GM12878 (cell line): Measurements from ENCODE around the gene OR4D1. TPM values are rescaled to one million over a fixed set of nuclear protein-coding genes. Genes with fewer than 3 reads are reported as not detected.

Experiments
- ATAC-seq: fragments of 200-7000 bp; cut with Tn5 transposase; 3 replicates; pipeline ENCODE4 v1.9.1; 2020; ENCODE audit warnings: mild to moderate bottlenecking, moderate library complexity
- BruUV-seq: library from RNA; stranded (reverse); fragments of 400-500 nt; replicated peaks from 2 replicates; lab custom pipeline; 2021; lab: Mats Ljungman, UMichigan
- CTCF ChIA-PET: fragments of 300-600 bp; sonication (Branson Sonifier 250); formaldehyde crosslinking; extraction: SDS; loops from one replicate; lab custom pipeline; 2021; ENCODE audit warnings: inconsistent platforms; lab: Yijun Ruan, JAX
- POLR2A ChIA-PET: fragments of 350-600 bp; formaldehyde crosslinking; extraction: SDS; loops from one replicate; lab custom pipeline; 2021; ENCODE audit warnings: inconsistent platforms; lab: Charles Lee
- RAD21 ChIA-PET: fragments of 300-600 bp; sonication (Branson Sonifier 250); formaldehyde crosslinking; loops from one replicate; lab custom pipeline; 2023; ENCODE audit warnings: antibody characterized with exemption; ENCODE audit not compliant: unreplicated experiment; lab: Charles Lee
- SMC1A ChIA-PET: fragments of 300-600 bp; sonication (Branson Sonifier 250); formaldehyde crosslinking; loops from one replicate; lab custom pipeline; 2023; ENCODE audit not compliant: unreplicated experiment, uncharacterized antibody; lab: Charles Lee
- DNase-seq: peaks from one replicate; pipeline ENCODE4 v3.0.0-alpha.2; 2011; ENCODE audit warnings: low read depth, low spot score
- FAIRE-seq: peaks from 3 replicates; lab custom pipeline; 2011; peaks lifted over from hg19 to GRCh38; lab: Jason Lieb, UNC
- H2AFZ ChIP-seq: 2 replicates; pipeline ENCODE4 v1.6.0; 2011; ENCODE audit warnings: low read depth, low read length, control low read depth; ENCODE audit not compliant: control insufficient read depth
- H3K27ac ChIP-seq: 2 replicates; pipeline ENCODE4 v1.5.1; 2011; ENCODE audit warnings: control low read depth; ENCODE audit not compliant: control insufficient read depth, insufficient read depth
- H3K27me3 ChIP-seq, 2 experiments: replicated peaks in 1 of 2; 2 replicates each; pipeline versions ENCODE4 v1.6.0 to v1.6.1; 2011; ENCODE audit warnings: low read length in 1 of 2; ENCODE audit not compliant: control insufficient read depth in 2 of 2, insufficient read depth in 2 of 2
- H3K36me3 ChIP-seq, 2 experiments: 2 replicates each; pipeline ENCODE4 v1.5.1; 2011; ENCODE audit warnings: low read length in 1 of 2; ENCODE audit not compliant: control insufficient read depth in 2 of 2, insufficient read depth in 2 of 2
- H3K4me1 ChIP-seq: 2 replicates; pipeline ENCODE4 v1.6.1; 2011; ENCODE audit warnings: mild to moderate bottlenecking, low read length, moderate library complexity, mixed read lengths; ENCODE audit not compliant: control insufficient read depth, insufficient read depth
- H3K4me2 ChIP-seq: 2 replicates; pipeline ENCODE4 v1.6.0; 2011; ENCODE audit warnings: control low read depth; ENCODE audit not compliant: control insufficient read depth, insufficient read depth
- H3K4me3 ChIP-seq: fragments of 200-600 bp; sonication (generic); 2 replicates; pipeline ENCODE4 v1.5.1; 2016
- H3K79me2 ChIP-seq: 2 replicates; pipeline ENCODE4 v1.6.0; 2011; ENCODE audit warnings: low read length; ENCODE audit not compliant: control insufficient read depth, insufficient read depth
- H3K9ac ChIP-seq: 2 replicates; pipeline ENCODE4 v1.8.0; 2011; ENCODE audit warnings: low read length, control low read depth, mixed read lengths; ENCODE audit not compliant: control insufficient read depth, insufficient read depth
- H3K9me3 ChIP-seq: replicated peaks from 3 replicates; pipeline ENCODE4 v1.5.1; 2011; ENCODE audit warnings: mild to moderate bottlenecking, low read length; ENCODE audit not compliant: control insufficient read depth, insufficient read depth
- H4K20me1 ChIP-seq: 2 replicates; pipeline ENCODE4 v1.6.0; 2011; ENCODE audit not compliant: control insufficient read depth, insufficient read depth
- E2F4 ChIP-seq: IDR thresholded peaks from 2 replicates; pipeline ENCODE4 v1.6.1; 2012; ENCODE audit warnings: low read depth, low read length, improper control_type of control experiment
- KAT2A ChIP-seq: conservative IDR thresholded peaks from 2 replicates; pipeline ENCODE4 v1.6.1; 2011; ENCODE audit warnings: low read depth, low read length; ENCODE audit not compliant: control insufficient read depth
- MEF2A ChIP-seq: IDR thresholded peaks from 2 replicates; pipeline ENCODE4 v1.6.1; 2011; ENCODE audit warnings: low read depth, mild to moderate bottlenecking, low read length, moderate library complexity; ENCODE audit not compliant: insufficient read depth
- NKRF ChIP-seq: fragments of 450-650 bp; conservative IDR thresholded peaks from 2 replicates; pipeline ENCODE4 v1.6.1; 2017; ENCODE audit warnings: mild to moderate bottlenecking, moderate library complexity
- SRF ChIP-seq, 2 experiments: IDR thresholded peaks; 2 replicates each; pipeline ENCODE4 v1.6.1; 2011; ENCODE audit warnings: low read depth in 2 of 2, low read length in 2 of 2, mild to moderate bottlenecking in 1 of 2, moderate library complexity in 1 of 2
- STAT1 ChIP-seq: fragments of 450-650 bp; conservative IDR thresholded peaks from 2 replicates; pipeline ENCODE4 v1.6.1; 2014; ENCODE audit warnings: antibody characterized with exemption, mild to moderate bottlenecking
- TAF1 ChIP-seq: IDR thresholded peaks from 2 replicates; pipeline ENCODE4 v1.6.1; 2011; ENCODE audit warnings: mild to moderate bottlenecking, low read depth, low read length, borderline replicate concordance
- WRNIP1 ChIP-seq: IDR thresholded peaks from 2 replicates; pipeline ENCODE4 v1.6.1; 2011; ENCODE audit warnings: low read depth, low read length, improper control_type of control experiment, borderline replicate concordance
- ZNF687 ChIP-seq: fragments of 450-650 bp; IDR thresholded peaks from 2 replicates; pipeline ENCODE4 v1.6.1; 2017; ENCODE audit warnings: mild to moderate bottlenecking, moderate library complexity
- WGBS: methylation state at CpG from one replicate; pipeline ENCODE4 v1.1.6; 2016; ENCODE audit warnings: low lambda C conversion rate; ENCODE audit not compliant: insufficient replicate concordance, insufficient coverage; ENCODE audit errors: missing lambda C conversion rate; 5-methylcytosine and 5-hydroxymethylcytosine counted together
- in situ Hi-C: fragments of 300-500 bp; cut with MboI; formaldehyde crosslinking; loops from 9 replicates; pipeline ENCODE4 v1.14.3; 2018; ENCODE audit warnings: mixed read lengths
- intact Hi-C: fragments of 100-400 bp; cut with micrococcal nuclease; formaldehyde crosslinking; loops from one replicate; pipeline ENCODE4 v1.14.2; 2022; ENCODE audit not compliant: unreplicated experiment
- polyA plus RNA-seq, 11 experiments: library from polyadenylated mRNA; depleted of rRNA in 4 of 11; unstranded in 6 of 11; stranded (reverse) in 5 of 11; fragments of >200 nt; fragmentation: Nextera tagmentation in 4 of 11; fragmentation: Illumina TruSeq in 1 of 11; extraction: Ambion mirVana in 4 of 11; extraction: Trizol in 1 of 11; gene quantifications; 1 replicate in 1 of 11; 2 replicates in 10 of 11; pipeline versions ENCODE4 v1.2.1 to v1.2.3, GENCODE V29; 2011 to 2016; ENCODE audit warnings: inconsistent platforms in 2 of 11, missing spikeins in 2 of 11, low read depth in 1 of 11
- total RNA-seq, 4 experiments: library from RNA; depleted of rRNA in 3 of 4; stranded (reverse); fragments of >200 nt in 3 of 4; fragmentation: Illumina TruSeq in 1 of 4; extraction: Trizol in 1 of 4; gene quantifications; 2 replicates each; pipeline versions ENCODE4 v1.2.1 to v1.2.3, GENCODE V29; 2013 to 2021

Gene OR4D1
- total and polyA plus RNA-seq, 10 of the 15 experiments (the other 5 are each of a cell fraction or from before 2014, with no cell fraction given), result not detected

GRCh38 chr17:58174871-58175270 lies 26.7 kb downstream of the OR4D1 start:
- Histone ChIP-seq H3K36me3 (no peaks in the 10 kb centered on the region), H3K27me3 (no peaks in the 10 kb centered on the region; a peak in 1 of 4 replicates)
- intact Hi-C loops, result loop anchor here (5.0 kb wide), 1 partner anchor 63 kb away; no protein-coding TSS in a partner anchor
- TF ChIP-seq WRNIP1 (no peak), STAT1 (no peak), ZNF687 (no peak), E2F4 (no peak), MEF2A (no peak), KAT2A (no peak), TAF1 (no peak), SRF (IDR thresholded peaks at IDR 0.05; ENCODE audit: low read depth in 2 of 2, low read length in 2 of 2) (no peak), NKRF (no peak)
- TF ChIP-seq, all 136 proteins: peak for 0
- DNase-seq (no peak), ATAC-seq (no peak), FAIRE-seq (no peak)
- Histone ChIP-seq H3K79me2 (no peaks in the 10 kb centered on the region), H2AFZ (no peak overlapping the region), H4K20me1 (no peaks in the 10 kb centered on the region), H3K9ac (no peak overlapping the region), H3K4me1 (no peaks in the 10 kb centered on the region), H3K9me3 (no peaks in the 10 kb centered on the region), H3K4me3 (no peak overlapping the region), H3K27ac (no peak overlapping the region), H3K4me2 (no peak overlapping the region)
- POLR2A ChIA-PET, result no interaction called here
- RAD21 ChIA-PET, result no interaction called here
- SMC1A ChIA-PET, result interaction anchor here (0.6 kb wide), 1 partner anchor 75 kb away, joined by 3 read pairs; no protein-coding TSS in a partner anchor
- CTCF ChIA-PET, result interaction anchor here (1.1 kb wide), 1 partner anchor 25 kb away, joined by 4 read pairs; no protein-coding TSS in a partner anchor
- in situ Hi-C loops, result no loop called here
- no TSS peak for BruUV-seq
- 11% methylated on average over 3 of the region's 3 CpGs for WGBS
